PC-9 (cell line): ENCODE data around the gene ARHGEF6.

Experiments
- CTCF ChIP-seq: fragments of 200-600 bp; sonication (generic); conservative IDR thresholded peaks from 2 replicates; pipeline ENCODE4 v1.6.1; 2017; ENCODE audit warnings: mixed run types, antibody characterized with exemption, mild to moderate bottlenecking, moderate library complexity
- EZH2 ChIP-seq: fragments of 200-600 bp; sonication (generic); IDR thresholded peaks from 2 replicates; pipeline ENCODE4 v1.8.0; 2017; ENCODE audit warnings: antibody characterized with exemption, low read depth

DNA sequence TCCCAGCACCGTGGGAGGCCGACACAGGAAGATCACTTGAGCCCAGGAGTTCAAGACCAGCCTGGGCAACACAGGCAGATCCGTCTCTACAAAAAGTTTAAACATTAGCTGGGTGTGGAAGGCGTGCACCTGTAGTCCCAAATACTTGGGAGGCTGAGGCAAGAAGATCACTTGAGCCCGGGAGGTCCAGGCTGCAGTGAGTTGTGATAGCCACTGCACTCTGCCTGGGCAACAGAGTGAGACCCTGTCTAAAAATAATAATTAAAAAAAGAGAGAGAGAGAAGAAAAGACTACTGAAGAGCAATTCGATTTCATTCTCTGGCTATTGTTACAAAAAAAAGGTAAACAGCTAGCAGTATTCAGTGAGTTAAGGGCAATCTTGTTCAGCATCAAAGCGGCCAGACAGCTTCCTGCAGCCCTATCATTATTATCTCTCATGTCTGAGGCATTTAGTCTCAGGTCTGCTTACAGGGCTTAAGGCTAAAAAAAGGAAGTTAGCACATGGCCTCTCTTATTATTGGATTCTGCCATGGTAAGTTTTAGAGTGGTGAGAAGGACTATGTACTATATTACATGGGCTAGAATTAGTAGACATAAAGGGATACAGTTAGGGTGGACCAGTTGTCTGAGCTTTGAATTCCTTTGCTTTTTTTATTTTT lies 37.9 kb downstream of the ARHGEF6 start:
- no peak for TF ChIP-seq CTCF
- no peak for TF ChIP-seq EZH2
